Activated CD4-positive, alpha-beta memory T cell treated with anti-CD3 and anti-CD28 coated beads, Interleukin-2, amount 10 ng/mL, durations not matched to agents 7 days and 5 days (primary cell): ENCODE data around the gene HLA-C. TPM values are rescaled to one million over a fixed set of nuclear protein-coding genes. Genes with fewer than 3 reads are reported as not detected.
"Not testable (repeated sequence)": the region's sequence is repeated elsewhere in the genome, so short reads cannot be mapped to it uniquely, and the experiment has no call there.

ENCODE experiments used
- CTCF ChIA-PET: fragments of 350-600 bp; sonication (Branson Sonifier 250); formaldehyde crosslinking; loops from one replicate; lab custom pipeline; 2021; ENCODE audit warnings: antibody characterized with exemption, inconsistent platforms; lab: Charles Lee
- POLR2A ChIA-PET: fragments of 350-600 bp; sonication (Branson Sonifier 250); formaldehyde crosslinking; loops from one replicate; lab custom pipeline; 2021; ENCODE audit warnings: antibody characterized with exemption; lab: Charles Lee
- DNase-seq: peaks from one replicate; pipeline ENCODE4 v3.0.0-alpha.2; 2020
- H3K27ac Mint-ChIP-seq: one replicate; pipeline ENCODE4 v1.8.0; 2021; ENCODE audit warnings: mild to moderate bottlenecking, mixed read lengths
- H3K27me3 Mint-ChIP-seq: one replicate; pipeline ENCODE4 v1.8.0; 2021; ENCODE audit warnings: mixed read lengths
- H3K36me3 Mint-ChIP-seq: one replicate; pipeline ENCODE4 v1.8.0; 2021; ENCODE audit warnings: low read depth, mixed read lengths
- H3K4me1 Mint-ChIP-seq: one replicate; pipeline ENCODE4 v1.8.0; 2021; ENCODE audit warnings: mixed read lengths
- H3K4me3 Mint-ChIP-seq: one replicate; pipeline ENCODE4 v1.8.0; 2021; ENCODE audit warnings: mild to moderate bottlenecking, mixed read lengths
- H3K9me3 Mint-ChIP-seq: one replicate; pipeline ENCODE4 v1.8.0; 2021; ENCODE audit warnings: mixed read lengths
- total RNA-seq, 2 experiments: library from RNA; stranded (reverse); gene quantifications; one replicate each; pipeline ENCODE4 v1.2.3, GENCODE V29; 2021

The HLA-C gene
- total RNA-seq, 2 experiments from 2014 or later: 1,690 to 1,696 TPM

- H3K27ac Mint-ChIP-seq: no peak overlapping the region
- ChIA-PET CTCF (no interaction called here), POLR2A (interaction anchor here (2.0 kb wide), 1 partner anchor 22 kb away, joined by 9 read pairs; no protein-coding TSS in a partner anchor)
- H3K9me3 Mint-ChIP-seq: no peaks in the 10 kb centered on the region
- H3K4me3 Mint-ChIP-seq: no peak overlapping the region
- H3K36me3 Mint-ChIP-seq: no peaks in the 10 kb centered on the region
- no peak for DNase-seq
- H3K27me3 Mint-ChIP-seq: peaks cover 40% of the 10 kb centered on the region
- H3K4me1 Mint-ChIP-seq: no peaks in the 10 kb centered on the region
Measured at GRCh38 chr6:31294056-31294455, 22.2 kb upstream of the HLA-C start.

- no peak overlapping the region for H3K4me3 Mint-ChIP-seq
- POLR2A ChIA-PET: interaction anchor here (2.0 kb wide), 1 partner anchor 21 kb away, joined by 9 read pairs; no protein-coding TSS in a partner anchor
- no peaks in the 10 kb centered on the region for H3K9me3 Mint-ChIP-seq
- no peaks in the 10 kb centered on the region for H3K36me3 Mint-ChIP-seq
- no peak overlapping the region for H3K27ac Mint-ChIP-seq
- no peak for DNase-seq
- no peaks in the 10 kb centered on the region for H3K4me1 Mint-ChIP-seq
- peaks cover 36% of the 10 kb centered on the region for H3K27me3 Mint-ChIP-seq
- CTCF ChIA-PET: no interaction called here
Measured at GRCh38 chr6:31293343-31293742, 21.5 kb upstream of the HLA-C start.

GRCh38 chr6:31289788-31290187 lies 17.9 kb upstream of the HLA-C start:
- H3K9me3 Mint-ChIP-seq: no peaks in the 10 kb centered on the region
- CTCF ChIA-PET: no interaction called here
- POLR2A ChIA-PET: no interaction called here
- H3K36me3 Mint-ChIP-seq: no peaks in the 10 kb centered on the region
- no peak overlapping the region for H3K27ac Mint-ChIP-seq
- DNase-seq: no peak
- H3K4me3 Mint-ChIP-seq: no peak overlapping the region
- no peaks in the 10 kb centered on the region for H3K4me1 Mint-ChIP-seq
- peaks cover 13% of the 10 kb centered on the region for H3K27me3 Mint-ChIP-seq

- Mint-ChIP-seq H3K27ac (no peak overlapping the region), H3K27me3 (peaks cover 3% of the 10 kb centered on the region), H3K36me3 (no peaks in the 10 kb centered on the region), H3K4me1 (no peaks in the 10 kb centered on the region), H3K4me3 (no peak overlapping the region), H3K9me3 (no peaks in the 10 kb centered on the region)
- ChIA-PET CTCF (no interaction called here), POLR2A (no interaction called here)
- no peak for DNase-seq
Measured at GRCh38 chr6:31287619-31288018, 15.7 kb upstream of the HLA-C start.

GRCh38 chr6:31285982-31286381 lies 14.1 kb upstream of the HLA-C start:
- Mint-ChIP-seq H3K36me3 (no peaks in the 10 kb centered on the region), H3K4me1 (no peaks in the 10 kb centered on the region), H3K27me3 (peaks cover 3% of the 10 kb centered on the region), H3K4me3 (no peak overlapping the region), H3K9me3 (peaks cover 2% of the 10 kb centered on the region), H3K27ac (no peak overlapping the region)
- no peak for DNase-seq
- CTCF ChIA-PET: interaction anchor here (0.9 to 1.1 kb wide), 3 partner anchors 79 to 93 kb away, joined by 3 to 4 read pairs (median 3); no protein-coding TSS in a partner anchor
- POLR2A ChIA-PET: no interaction called here

GRCh38 chr6:31285486-31285885 lies 13.6 kb upstream of the HLA-C start:
- Mint-ChIP-seq H3K27ac (no peak overlapping the region), H3K4me1 (no peaks in the 10 kb centered on the region), H3K36me3 (no peaks in the 10 kb centered on the region), H3K4me3 (no peak overlapping the region), H3K9me3 (peaks cover 2% of the 10 kb centered on the region), H3K27me3 (peaks cover 3% of the 10 kb centered on the region)
- ChIA-PET CTCF (interaction anchor here (0.9 to 1.1 kb wide), 3 partner anchors 80 to 93 kb away, joined by 3 to 4 read pairs (median 3); no protein-coding TSS in a partner anchor), POLR2A (no interaction called here)
- DNase-seq: no peak

- H3K9me3 Mint-ChIP-seq, H3K4me1 Mint-ChIP-seq, H3K4me3 Mint-ChIP-seq, DNase-seq, H3K36me3 Mint-ChIP-seq, H3K27ac Mint-ChIP-seq, POLR2A ChIA-PET: not testable (repeated sequence)
- H3K27me3 Mint-ChIP-seq: peaks cover 32% of the 10 kb centered on the region
- CTCF ChIA-PET: interaction anchor here (0.6 kb wide), 1 partner anchor 217 kb away, joined by 3 read pairs; no protein-coding TSS in a partner anchor
Measured at GRCh38 chr6:31279647-31280046, 7.8 kb upstream of the HLA-C start.

GRCh38 chr6:31272836-31273626 lies 1.1 kb upstream of the HLA-C start:
- ChIA-PET CTCF (interaction anchor here (0.9 to 1.3 kb wide), 3 partner anchors 70 to 94 kb away, joined by 3 to 4 read pairs (median 3); no protein-coding TSS in a partner anchor), POLR2A (interaction anchor here (0.6 to 2.6 kb wide), 20 partner anchors 21 to 655 kb away, joined by 3 to 32 read pairs (median 4); partner anchors contain the start of genes CCHCR1, MICA and TCF19)
- H3K4me1 Mint-ChIP-seq: peaks cover 44% of the 10 kb centered on the region
- DNase-seq: no peak
- H3K36me3 Mint-ChIP-seq: peaks cover 39% of the 10 kb centered on the region
- peaks cover 21% of the 10 kb centered on the region for H3K27me3 Mint-ChIP-seq
- H3K4me3 Mint-ChIP-seq: peak overlapping the region; percentile 96
- H3K27ac Mint-ChIP-seq: peak overlapping the region; percentile 99
- no peaks in the 10 kb centered on the region for H3K9me3 Mint-ChIP-seq

GRCh38 chr6:31272436-31272835 lies 544 bp upstream of the HLA-C start:
- Mint-ChIP-seq H3K4me3 (peak overlapping the region; percentile 96), H3K27me3 (peaks cover 17% of the 10 kb centered on the region), H3K36me3 (peaks cover 45% of the 10 kb centered on the region), H3K4me1 (peaks cover 50% of the 10 kb centered on the region), H3K9me3 (no peaks in the 10 kb centered on the region), H3K27ac (peak overlapping the region; percentile 99)
- POLR2A ChIA-PET: interaction anchor here (0.6 to 2.6 kb wide), 19 partner anchors 22 to 654 kb away, joined by 3 to 32 read pairs (median 5); partner anchors contain the start of genes CCHCR1, MICA and TCF19
- CTCF ChIA-PET: interaction anchor here (1.2 to 1.3 kb wide), 2 partner anchors 70 to 76 kb away, joined by 3 read pairs; no protein-coding TSS in a partner anchor
- DNase-seq: no peak

GRCh38 chr6:31270788-31271640 lies 878 bp downstream of the HLA-C start:
- H3K27ac Mint-ChIP-seq: peak overlapping the region; percentile 99
- H3K36me3 Mint-ChIP-seq: peaks cover 53% of the 10 kb centered on the region
- ChIA-PET POLR2A (interaction anchor here (1.5 to 5.1 kb wide), 5 partner anchors 10 to 96 kb away, joined by 4 to 66 read pairs (median 4); no protein-coding TSS in a partner anchor), CTCF (interaction anchor here (1.3 kb wide), 1 partner anchor 84 kb away, joined by 4 read pairs; no protein-coding TSS in a partner anchor)
- H3K27me3 Mint-ChIP-seq: peaks cover 6% of the 10 kb centered on the region
- H3K9me3 Mint-ChIP-seq: no peaks in the 10 kb centered on the region
- peak overlapping the region; percentile 96 for H3K4me3 Mint-ChIP-seq
- peaks cover 56% of the 10 kb centered on the region for H3K4me1 Mint-ChIP-seq
- DNase-seq: peak; percentile 87

- H3K4me3 Mint-ChIP-seq: peak overlapping the region; percentile 59
- ChIA-PET POLR2A (interaction anchor here (0.8 to 5.1 kb wide), 5 partner anchors 9 to 98 kb away, joined by 3 to 66 read pairs (median 5); no protein-coding TSS in a partner anchor), CTCF (no interaction called here)
- peaks cover 54% of the 10 kb centered on the region for H3K36me3 Mint-ChIP-seq
- no peak for DNase-seq
- H3K4me1 Mint-ChIP-seq: peaks cover 49% of the 10 kb centered on the region
- H3K27ac Mint-ChIP-seq: no peak overlapping the region
- H3K9me3 Mint-ChIP-seq: peaks cover under 1% of the 10 kb centered on the region
- H3K27me3 Mint-ChIP-seq: no peaks in the 10 kb centered on the region
Measured at GRCh38 chr6:31268836-31269235, 3.1 kb downstream of the HLA-C start.

- POLR2A ChIA-PET: interaction anchor here (1.1 to 5.1 kb wide), 3 partner anchors 65 to 86 kb away, joined by 4 to 66 read pairs (median 20); no protein-coding TSS in a partner anchor
- no peaks in the 10 kb centered on the region for H3K27me3 Mint-ChIP-seq
- peaks cover 46% of the 10 kb centered on the region for H3K4me1 Mint-ChIP-seq
- CTCF ChIA-PET: no interaction called here
- peak overlapping the region; percentile 9 for H3K4me3 Mint-ChIP-seq
- no peak overlapping the region for H3K27ac Mint-ChIP-seq
- peaks cover 56% of the 10 kb centered on the region for H3K36me3 Mint-ChIP-seq
- DNase-seq: no peak
- H3K9me3 Mint-ChIP-seq: peaks cover 3% of the 10 kb centered on the region
Measured at GRCh38 chr6:31268369-31268765, 3.5 kb downstream of the HLA-C start.
